HepG2 (cell line): ENCODE data around the gene FDXR. TPM values are rescaled to one million over a fixed set of nuclear protein-coding genes. Genes with fewer than 3 reads are reported as not detected.

Experiments used
- ATAC-seq: fragments of 200-7000 bp; cut with Tn5 transposase; 3 replicates; pipeline ENCODE4 v1.9.1; 2020; ENCODE audit warnings: mild to moderate bottlenecking, moderate library complexity
- BruUV-seq: library from RNA; stranded (reverse); fragments of 400-500 nt; replicated peaks from 2 replicates; lab custom pipeline; 2021; lab: Mats Ljungman, UMichigan
- CTCF ChIA-PET: fragments of 300-600 bp; formaldehyde crosslinking; extraction: SDS; loops from one replicate; lab custom pipeline; 2021; ENCODE audit warnings: low total read pairs, inconsistent platforms, low intra/inter-chr PET ratio; lab: Yijun Ruan, JAX
- POLR2A ChIA-PET: fragments of 350-600 bp; sonication (Branson Sonifier 250); formaldehyde crosslinking; loops from one replicate; lab custom pipeline; 2020; ENCODE audit warnings: antibody characterized with exemption, inconsistent platforms; lab: Yijun Ruan, JAX
- DNase-seq: peaks from one replicate; pipeline ENCODE4 v3.0.0-alpha.2; 2015; ENCODE audit warnings: low spot score
- FAIRE-seq: peaks from 3 replicates; lab custom pipeline; 2011; peaks lifted over from hg19 to GRCh38; lab: Jason Lieb, UNC
- H2AFZ ChIP-seq: one replicate; pipeline ENCODE4 v1.6.1; 2011; ENCODE audit warnings: low read length, inconsistent platforms
- H3K27ac ChIP-seq: fragments of 300-600 bp; 3 replicates; pipeline ENCODE4 v1.8.0; 2011; ENCODE audit warnings: mixed run types, mild to moderate bottlenecking, mixed read lengths, low read length, inconsistent platforms; ENCODE audit not compliant: insufficient read depth; ENCODE audit errors: extremely low read length
- H3K27me3 ChIP-seq, 2 experiments: fragments of 200-600 bp in 1 of 2; 2 replicates in 1 of 2; 3 replicates in 1 of 2; pipeline versions ENCODE4 v1.6.0 to v1.8.0; 2011; ENCODE audit warnings: low read length in 2 of 2, mild to moderate bottlenecking in 2 of 2, moderate library complexity in 2 of 2, inconsistent platforms in 1 of 2; ENCODE audit not compliant: insufficient read depth in 2 of 2, control insufficient read depth in 1 of 2
- H3K36me3 ChIP-seq, 2 experiments: fragments of 200-600 bp in 1 of 2; replicated peaks in 1 of 2; 2 replicates in 1 of 2; 3 replicates in 1 of 2; pipeline versions ENCODE4 v1.5.1 to v1.8.0; 2011; ENCODE audit warnings: low read length in 2 of 2, inconsistent platforms in 1 of 2; ENCODE audit not compliant: insufficient read depth in 2 of 2, control insufficient read depth in 1 of 2
- H3K4me1 ChIP-seq: 2 replicates; pipeline ENCODE4 v1.5.1; 2012; ENCODE audit warnings: low read length, inconsistent platforms; ENCODE audit not compliant: insufficient read depth
- H3K4me2 ChIP-seq: 2 replicates; pipeline ENCODE4 v1.6.0; 2011; ENCODE audit warnings: low read depth, low read length, inconsistent platforms
- H3K4me3 ChIP-seq, 3 experiments: fragments of 200-600 bp in 1 of 3; sonication (generic), shearing (Covaris generic) in 1 of 3; replicated peaks in 1 of 3; 2 replicates each; pipeline ENCODE4 v1.5.1; 2011 to 2016; ENCODE audit warnings: low read length in 3 of 3, inconsistent platforms in 2 of 3, low read depth in 2 of 3, mild to moderate bottlenecking in 2 of 3, control low read depth in 1 of 3, mixed read lengths in 1 of 3; ENCODE audit not compliant: insufficient read depth in 1 of 3
- H3K79me2 ChIP-seq: one replicate; pipeline ENCODE4 v1.6.1; 2011; ENCODE audit warnings: low read length, inconsistent platforms; ENCODE audit not compliant: insufficient read depth
- H3K9ac ChIP-seq: 2 replicates; pipeline ENCODE4 v1.6.0; 2011; ENCODE audit warnings: mild to moderate bottlenecking, low read depth, low read length, inconsistent platforms; ENCODE audit not compliant: insufficient read depth
- H3K9me3 ChIP-seq: 2 replicates; pipeline ENCODE4 v1.5.1; 2012; ENCODE audit warnings: mild to moderate bottlenecking, low read length
- H4K20me1 ChIP-seq: 2 replicates; pipeline ENCODE4 v1.6.0; 2011; ENCODE audit warnings: inconsistent platforms, mild to moderate bottlenecking, low read length, moderate library complexity; ENCODE audit not compliant: insufficient read depth
- AGO2 ChIP-seq: fragments of 200-400 bp; formaldehyde crosslinking; optimal IDR thresholded peaks from 2 replicates; pipeline ENCODE3; 2017; ENCODE audit warnings: mild to moderate bottlenecking, low read depth, low read length, moderate library complexity
- CEBPG ChIP-seq: IDR thresholded peaks from 2 replicates; pipeline ENCODE4 v1.6.1; 2016
- FOSL1 ChIP-seq: sonication (generic); formaldehyde crosslinking; IDR thresholded peaks from 2 replicates; pipeline ENCODE4 v1.9.0; 2021; ENCODE audit warnings: missing genetic modification reagents, borderline replicate concordance
- NFIB ChIP-seq: sonication (generic); formaldehyde crosslinking; IDR thresholded peaks from 2 replicates; pipeline ENCODE4 v1.9.0; 2021; ENCODE audit warnings: missing genetic modification reagents, mild to moderate bottlenecking, borderline replicate concordance
- SOX13 ChIP-seq, 3 experiments: fragments of 450-650 bp in 1 of 3; sonication (generic) in 1 of 3; formaldehyde crosslinking in 1 of 3; IDR thresholded peaks in 2 of 3; conservative IDR thresholded peaks in 1 of 3; 2 replicates each; pipeline versions ENCODE4 v1.5.0 to v1.6.1; 2016 to 2020; ENCODE audit warnings: antibody characterized with exemption in 1 of 3, mild to moderate bottlenecking in 1 of 3, missing compliant biosample characterization in 1 of 3, missing genetic modification reagents in 1 of 3, moderate library complexity in 1 of 3
- SOX6 ChIP-seq, 2 experiments: fragments of 450-650 bp in 1 of 2; sonication (generic) in 1 of 2; formaldehyde crosslinking in 1 of 2; IDR thresholded peaks; 2 replicates each; pipeline versions ENCODE4 v1.4.0 to v1.6.1; 2017 to 2020; ENCODE audit warnings: antibody characterized with exemption in 1 of 2, mild to moderate bottlenecking in 1 of 2, missing genetic modification reagents in 1 of 2
- TCF7L2 ChIP-seq: IDR thresholded peaks from 2 replicates; pipeline ENCODE4 v1.6.1; 2011; ENCODE audit warnings: mild to moderate bottlenecking, low read depth, low read length, moderate library complexity
- ZNF232 ChIP-seq: sonication (generic); formaldehyde crosslinking; IDR thresholded peaks from 2 replicates; pipeline ENCODE4 v1.4.0; 2020; ENCODE audit warnings: missing genetic modification reagents, borderline replicate concordance
- WGBS: methylation state at CpG from one replicate; pipeline ENCODE4 v1.1.6; 2017; ENCODE audit warnings: low lambda C conversion rate; 5-methylcytosine and 5-hydroxymethylcytosine counted together
- in situ Hi-C: cut with HindIII; loops from 2 replicates; pipeline ENCODE4 v1.10.0; 2017; ENCODE audit warnings: low pct_unique_long_range_greater_than_20kb; ENCODE audit not compliant: extremely low pct_ligation_motif_present
- intact Hi-C: fragments of 100-400 bp; cut with micrococcal nuclease; formaldehyde crosslinking; loops from one replicate; pipeline ENCODE4 v1.10.0; 2022; ENCODE audit not compliant: unreplicated experiment
- polyA plus RNA-seq, 8 experiments: library from polyadenylated mRNA; depleted of rRNA in 3 of 8; stranded (reverse) in 7 of 8; unstranded in 1 of 8; fragments of >200 nt; fragmentation: Illumina TruSeq in 4 of 8; extraction: Trizol in 4 of 8; gene quantifications; 2 replicates each; pipeline versions ENCODE4 v1.2.1 to v1.2.3, GENCODE V29; 2011 to 2016; ENCODE audit warnings: low read depth in 4 of 8, missing spikeins in 1 of 8, mixed read lengths in 1 of 8; ENCODE audit not compliant: insufficient read depth in 1 of 8
- total RNA-seq, 5 experiments: library from RNA; depleted of rRNA; stranded (reverse); fragments of >200 nt; fragmentation: Illumina TruSeq; extraction: Trizol; gene quantifications; 2 replicates each; pipeline ENCODE4 v1.2.3, GENCODE V29; 2016; ENCODE audit warnings: low read depth in 1 of 5
- TF ChIP-seq, protein P1 (sequence below): sonication (generic); formaldehyde crosslinking; IDR thresholded peaks from 2 replicates; pipeline ENCODE4 v1.5.0; 2020; ENCODE audit warnings: mild to moderate bottlenecking, missing genetic modification reagents
- TF ChIP-seq, protein P2 (sequence below): fragments of 450-650 bp; IDR thresholded peaks from 2 replicates; pipeline ENCODE4 v1.6.1; 2017; ENCODE audit warnings: mild to moderate bottlenecking

The FDXR gene
- total and polyA plus RNA-seq, 2 of the 13 experiments (the other 11 are each of a cell fraction or from before 2014, with no cell fraction given): 23.4 to 116 TPM

DNA sequence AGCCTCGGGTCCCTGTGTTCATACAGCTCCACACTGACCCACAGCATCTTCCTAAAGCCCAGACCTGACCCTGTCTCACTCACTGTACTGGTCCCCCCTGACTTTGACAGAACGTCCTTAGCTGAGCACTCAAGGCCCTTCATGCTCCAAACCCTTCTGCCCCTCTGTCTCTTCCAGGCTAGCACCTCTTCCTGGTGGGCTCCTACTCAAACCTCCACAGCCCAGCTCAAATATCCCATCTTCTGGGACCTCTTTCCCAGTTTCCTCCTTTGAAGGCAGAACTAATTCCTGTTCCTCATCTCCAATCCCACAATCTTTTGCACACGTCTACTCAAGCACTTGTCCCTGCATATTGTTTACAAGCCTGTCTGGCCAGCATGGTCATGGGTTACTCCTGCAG, 21.9 kb downstream of the FDXR start (continued):
- TF ChIP-seq, protein P1, sequence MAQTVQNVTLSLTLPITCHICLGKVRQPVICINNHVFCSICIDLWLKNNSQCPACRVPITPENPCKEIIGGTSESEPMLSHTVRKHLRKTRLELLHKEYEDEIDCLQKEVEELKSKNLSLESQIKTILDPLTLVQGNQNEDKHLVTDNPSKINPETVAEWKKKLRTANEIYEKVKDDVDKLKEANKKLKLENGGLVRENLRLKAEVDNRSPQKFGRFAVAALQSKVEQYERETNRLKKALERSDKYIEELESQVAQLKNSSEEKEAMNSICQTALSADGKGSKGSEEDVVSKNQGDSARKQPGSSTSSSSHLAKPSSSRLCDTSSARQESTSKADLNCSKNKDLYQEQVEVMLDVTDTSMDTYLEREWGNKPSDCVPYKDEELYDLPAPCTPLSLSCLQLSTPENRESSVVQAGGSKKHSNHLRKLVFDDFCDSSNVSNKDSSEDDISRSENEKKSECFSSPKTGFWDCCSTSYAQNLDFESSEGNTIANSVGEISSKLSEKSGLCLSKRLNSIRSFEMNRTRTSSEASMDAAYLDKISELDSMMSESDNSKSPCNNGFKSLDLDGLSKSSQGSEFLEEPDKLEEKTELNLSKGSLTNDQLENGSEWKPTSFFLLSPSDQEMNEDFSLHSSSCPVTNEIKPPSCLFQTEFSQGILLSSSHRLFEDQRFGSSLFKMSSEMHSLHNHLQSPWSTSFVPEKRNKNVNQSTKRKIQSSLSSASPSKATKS (CRISPR knock-in tag): no peak
- TF ChIP-seq SOX6 (IDR thresholded peaks at IDR 0.05): no peak
- no peak for TF ChIP-seq SOX6 (CRISPR knock-in tag; IDR thresholded peaks at IDR 0.05)
- TF ChIP-seq FOSL1 (CRISPR knock-in tag): no peak
- TF ChIP-seq TCF7L2: no peak
- no peak for TF ChIP-seq ZNF232 (CRISPR knock-in tag)

DNA sequence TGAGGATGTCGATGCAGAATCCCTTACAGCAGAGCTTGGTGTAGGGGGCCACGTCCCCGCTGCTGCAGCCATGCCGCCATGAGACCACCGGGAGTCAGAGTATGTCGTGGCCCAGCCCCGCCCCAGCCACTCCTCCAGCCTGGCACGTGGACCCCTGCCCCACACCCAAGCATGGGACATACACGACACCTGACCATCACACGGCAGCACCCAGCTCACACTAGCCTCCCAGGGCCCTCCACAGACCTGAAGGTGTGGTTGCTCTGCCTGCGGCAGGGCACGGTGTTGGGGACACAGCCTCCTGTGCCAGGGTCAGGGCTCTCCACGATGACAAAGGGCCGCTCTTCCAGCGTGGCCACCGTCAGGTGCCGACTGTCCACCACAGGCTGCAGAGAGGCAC, 22.5 kb downstream of the FDXR start:
- H2AFZ ChIP-seq: no peak overlapping the region
- intact Hi-C loops: no loop called here
- no peak overlapping the region for H3K9ac ChIP-seq
- no peaks in the 10 kb centered on the region for H3K9me3 ChIP-seq
- H3K4me1 ChIP-seq: peaks cover 9% of the 10 kb centered on the region
- ChIA-PET POLR2A (no interaction called here), CTCF (interaction anchor here (0.8 kb wide), 1 partner anchor 12 kb away, joined by 3 read pairs; no protein-coding TSS in a partner anchor)
- H3K36me3 ChIP-seq: no peaks in the 10 kb centered on the region
- in situ Hi-C loops: no loop called here
- FAIRE-seq (no peak), ATAC-seq (no peak), DNase-seq (no peak)
- H3K4me2 ChIP-seq: no peak overlapping the region
- no peaks in the 10 kb centered on the region for H3K79me2 ChIP-seq
- 51% methylated on average over 3 of the region's 17 CpGs for WGBS
- TF ChIP-seq, protein P2, sequence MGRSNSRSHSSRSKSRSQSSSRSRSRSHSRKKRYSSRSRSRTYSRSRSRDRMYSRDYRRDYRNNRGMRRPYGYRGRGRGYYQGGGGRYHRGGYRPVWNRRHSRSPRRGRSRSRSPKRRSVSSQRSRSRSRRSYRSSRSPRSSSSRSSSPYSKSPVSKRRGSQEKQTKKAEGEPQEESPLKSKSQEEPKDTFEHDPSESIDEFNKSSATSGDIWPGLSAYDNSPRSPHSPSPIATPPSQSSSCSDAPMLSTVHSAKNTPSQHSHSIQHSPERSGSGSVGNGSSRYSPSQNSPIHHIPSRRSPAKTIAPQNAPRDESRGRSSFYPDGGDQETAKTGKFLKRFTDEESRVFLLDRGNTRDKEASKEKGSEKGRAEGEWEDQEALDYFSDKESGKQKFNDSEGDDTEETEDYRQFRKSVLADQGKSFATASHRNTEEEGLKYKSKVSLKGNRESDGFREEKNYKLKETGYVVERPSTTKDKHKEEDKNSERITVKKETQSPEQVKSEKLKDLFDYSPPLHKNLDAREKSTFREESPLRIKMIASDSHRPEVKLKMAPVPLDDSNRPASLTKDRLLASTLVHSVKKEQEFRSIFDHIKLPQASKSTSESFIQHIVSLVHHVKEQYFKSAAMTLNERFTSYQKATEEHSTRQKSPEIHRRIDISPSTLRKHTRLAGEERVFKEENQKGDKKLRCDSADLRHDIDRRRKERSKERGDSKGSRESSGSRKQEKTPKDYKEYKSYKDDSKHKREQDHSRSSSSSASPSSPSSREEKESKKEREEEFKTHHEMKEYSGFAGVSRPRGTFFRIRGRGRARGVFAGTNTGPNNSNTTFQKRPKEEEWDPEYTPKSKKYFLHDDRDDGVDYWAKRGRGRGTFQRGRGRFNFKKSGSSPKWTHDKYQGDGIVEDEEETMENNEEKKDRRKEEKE: no peak
- TF ChIP-seq AGO2 (peak; percentile 25), SOX13 (IDR thresholded peaks at IDR 0.05) (no peak), SOX13 (CRISPR knock-in tag; conservative IDR thresholded peaks at IDR 0.05 in 1 of 2, IDR thresholded peaks at IDR 0.05 in 1 of 2) (no peak), NFIB (CRISPR knock-in tag) (0 out of 2 replicates have a peak, but pooled peaks have one; percentile 45), CEBPG (CRISPR knock-in tag) (no peak)
- H3K27ac ChIP-seq: no peak overlapping the region
- H4K20me1 ChIP-seq: no peaks in the 10 kb centered on the region; the same call in 1 of the 2 replicates
- H3K27me3 ChIP-seq: peaks cover 5 to 82% of the 10 kb centered on the region in 2 experiments
- no peak overlapping the region for H3K4me3 ChIP-seq
- no TSS peak for BruUV-seq
